Cortex of kidney (tissue), 1 donor: ENCODE results near the gene NLRC3.

Experiments used
- DNase-seq: peaks from one replicate; lab custom pipeline; 2025; lab: John Stamatoyannopoulos, UW

The NLRC3 gene

DNA sequence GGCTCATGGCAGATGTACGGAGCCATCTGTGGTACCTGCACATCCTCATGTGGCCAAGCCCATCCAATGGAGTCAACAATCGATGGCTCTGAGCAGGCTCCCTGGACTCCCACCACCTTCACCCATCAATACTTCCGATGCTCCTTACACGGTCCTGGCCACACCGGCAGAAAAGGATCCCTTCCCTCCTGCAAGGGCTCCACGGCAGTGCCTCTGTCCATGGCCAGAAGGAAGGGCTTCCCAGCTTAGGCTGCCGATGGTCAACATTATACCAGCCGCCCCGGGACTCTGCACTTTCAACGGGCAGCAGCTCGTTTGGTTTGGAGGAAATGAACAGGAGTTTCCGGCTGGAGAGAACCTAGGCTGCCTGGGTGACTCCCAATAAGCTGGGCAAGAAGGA, 21.0 kb upstream of the NLRC3 start:
- no peak for DNase-seq

DNA sequence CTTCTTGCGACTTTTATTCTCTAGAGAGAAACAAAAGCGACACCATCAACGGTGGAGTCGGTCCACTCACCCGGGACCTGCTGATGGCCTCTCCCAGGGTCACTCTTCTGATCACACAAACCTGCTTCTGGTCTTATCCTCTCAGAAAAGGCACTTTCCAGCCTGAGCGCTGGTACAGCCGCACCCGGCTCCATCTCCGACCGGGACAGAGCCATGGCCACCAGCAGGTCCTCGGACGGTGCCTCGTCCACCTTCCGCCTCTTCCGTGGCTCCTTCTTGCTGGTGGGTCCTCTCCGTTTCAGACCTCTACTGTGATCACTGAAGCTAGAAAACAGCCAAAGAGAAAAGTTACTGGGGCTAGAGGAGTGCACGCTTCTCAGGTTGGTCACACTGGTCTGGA, 20.5 kb upstream of the NLRC3 start:
- DNase-seq, result no peak

DNA sequence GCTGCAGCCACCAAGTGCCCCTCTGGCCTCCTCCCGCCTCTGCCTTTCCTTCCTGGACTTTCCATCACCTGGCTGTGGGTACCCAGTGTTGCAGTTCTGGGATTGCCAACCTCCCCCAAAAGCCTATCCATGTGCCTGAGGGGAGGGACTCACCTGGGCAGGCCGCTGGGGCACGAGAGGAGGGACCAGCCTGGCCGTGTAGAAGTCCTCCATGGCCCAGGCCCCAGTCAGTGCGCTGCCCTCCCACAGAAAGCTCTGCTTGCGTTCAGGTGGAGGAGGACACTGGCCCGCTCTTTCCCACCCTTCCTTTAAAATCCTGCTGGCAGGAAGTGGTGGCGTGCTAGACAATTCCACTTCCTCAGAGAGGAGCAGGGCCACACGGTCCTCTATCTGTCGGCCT, 20.0 kb upstream of the NLRC3 start:
- no peak for DNase-seq

DNA sequence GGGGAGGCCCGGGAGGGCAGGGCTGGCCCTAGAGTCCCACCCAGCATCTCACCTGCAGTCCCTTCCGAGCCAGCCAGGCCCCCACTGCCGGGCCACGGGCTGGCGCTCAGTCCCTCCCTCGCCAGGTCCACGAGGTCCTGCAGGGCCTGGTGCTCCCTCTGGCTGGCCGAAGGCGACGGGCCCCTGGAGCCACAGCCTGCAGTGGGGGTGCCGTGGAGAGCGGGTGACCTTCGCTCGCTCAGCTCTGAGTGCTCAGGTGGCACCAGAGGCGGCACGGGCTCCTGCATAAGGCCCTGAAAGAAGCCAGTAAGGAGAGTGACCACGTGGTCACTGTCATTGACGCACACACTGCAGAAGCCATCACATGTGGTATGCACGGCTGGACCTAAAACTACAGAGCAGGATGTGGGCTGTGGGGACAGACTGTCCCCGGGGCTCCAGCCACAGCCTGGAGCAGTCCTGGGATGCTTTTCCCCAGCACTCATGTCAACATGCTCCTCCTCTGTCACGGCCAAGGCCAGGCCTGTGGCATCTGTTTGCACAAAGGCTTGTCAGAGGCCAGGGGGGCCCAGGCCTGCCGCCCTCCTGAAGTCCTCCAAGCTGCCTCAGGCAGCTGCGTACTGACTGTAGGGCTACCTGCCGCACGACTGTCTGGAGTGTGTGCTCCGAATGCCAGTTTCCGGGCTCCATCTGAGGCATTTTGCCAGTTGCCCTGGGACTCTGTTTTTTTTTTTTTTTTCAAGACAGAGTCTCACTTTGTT, 19.1 kb upstream of the NLRC3 start:
- DNase-seq, result no peak

DNA sequence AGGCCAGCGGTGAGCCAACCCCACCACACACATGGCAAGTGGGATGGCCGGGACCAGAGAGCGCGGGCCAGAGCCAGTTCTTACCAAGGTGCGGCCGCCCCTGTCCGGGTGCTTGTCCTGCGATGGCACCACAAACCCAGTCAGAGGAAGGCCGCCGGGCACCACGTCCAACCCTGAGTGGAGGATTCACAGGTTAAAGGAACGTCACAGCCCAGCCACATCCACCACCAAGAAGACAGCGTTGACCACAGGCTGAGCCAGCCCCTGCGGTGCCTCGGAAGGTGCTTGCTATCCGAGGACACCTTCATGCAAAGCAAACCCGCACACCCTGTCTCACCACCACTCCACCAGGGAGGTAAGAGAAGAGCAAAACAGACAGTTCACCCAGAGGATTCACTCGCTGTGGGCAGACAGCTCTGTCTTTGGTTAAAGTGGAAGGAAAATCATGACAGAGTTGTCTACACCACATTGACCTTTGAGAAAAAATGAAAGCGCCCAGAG, 18.4 kb upstream of the NLRC3 start:
- DNase-seq, result no peak

DNA sequence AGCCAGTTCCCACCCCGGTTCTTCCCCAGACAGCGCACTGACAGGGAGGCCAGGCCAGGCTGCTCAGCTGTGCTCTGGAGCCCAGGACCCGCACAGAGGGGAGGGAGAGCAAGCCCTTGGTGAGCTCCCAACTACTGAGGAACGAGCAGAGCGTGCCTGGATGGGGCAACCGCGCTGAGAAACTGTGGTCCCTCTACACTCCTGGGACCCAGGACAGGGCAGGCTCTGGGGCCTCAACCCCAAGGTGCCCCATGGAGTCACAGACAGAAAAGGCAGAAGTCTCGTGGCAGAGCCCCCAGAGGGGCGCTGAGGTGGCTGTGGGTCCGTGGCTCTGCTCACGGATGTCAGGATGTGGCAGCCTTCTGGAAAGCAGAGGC, 17.9 kb upstream of the NLRC3 start:
- no peak for DNase-seq

DNA sequence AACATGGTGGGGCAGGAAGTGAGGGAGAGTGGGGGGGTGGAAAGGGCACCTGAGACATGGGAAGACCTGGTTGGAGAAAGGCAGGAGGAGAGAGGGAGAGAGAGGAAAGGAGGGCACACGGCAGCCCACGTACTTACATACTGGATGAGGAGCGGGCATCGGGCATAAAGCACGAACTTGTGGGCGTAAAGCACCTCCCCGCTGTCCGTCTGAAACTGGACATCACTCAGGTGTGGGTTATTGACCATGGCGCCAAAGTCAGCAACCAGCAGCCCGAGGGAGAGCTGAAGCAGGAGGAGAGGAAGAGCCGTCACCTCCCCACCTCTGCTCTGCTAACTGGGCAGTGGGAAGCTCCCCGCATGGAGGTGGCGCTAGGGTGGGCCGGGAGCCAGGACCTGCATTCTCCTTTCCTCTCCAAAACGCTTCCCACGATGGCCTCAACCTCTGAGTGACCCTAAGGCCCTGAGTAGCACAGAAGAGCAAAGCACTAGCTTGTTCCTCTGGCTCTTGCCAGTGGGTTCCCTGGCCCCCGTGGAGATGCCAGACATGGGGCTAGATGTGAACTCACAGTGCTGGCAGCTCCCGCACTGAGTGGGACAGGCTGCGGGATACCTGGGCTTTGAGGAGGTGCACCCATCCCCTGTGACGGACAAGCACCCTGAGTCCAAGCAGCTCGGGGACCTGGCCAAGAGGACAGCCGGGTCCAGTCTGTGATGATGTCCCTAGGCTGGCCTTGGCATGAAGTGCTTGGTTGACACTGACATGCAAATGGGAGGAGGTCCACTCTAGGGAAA, 17.3 kb upstream of the NLRC3 start:
- no peak for DNase-seq

DNA sequence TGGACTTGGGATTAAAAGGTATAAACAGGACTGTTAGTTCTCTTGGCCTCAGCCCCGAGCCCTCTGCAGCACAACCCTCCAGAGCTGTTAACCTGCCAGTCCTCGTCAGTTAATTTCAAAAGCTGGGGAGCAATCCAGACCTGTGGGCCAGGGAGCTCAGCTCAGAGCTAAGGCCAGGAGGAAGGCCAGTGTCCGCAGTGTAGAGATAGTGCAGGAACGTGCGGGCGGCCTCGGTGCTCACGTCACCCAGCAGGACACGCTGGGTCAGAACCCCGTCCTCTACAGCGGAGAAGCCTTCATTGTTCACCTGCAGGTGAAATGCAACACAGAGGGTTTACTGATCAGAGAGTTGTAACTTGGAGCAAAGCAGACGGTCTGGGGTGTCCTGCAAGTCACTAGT, 15.4 kb upstream of the NLRC3 start:
- no peak for DNase-seq

DNA sequence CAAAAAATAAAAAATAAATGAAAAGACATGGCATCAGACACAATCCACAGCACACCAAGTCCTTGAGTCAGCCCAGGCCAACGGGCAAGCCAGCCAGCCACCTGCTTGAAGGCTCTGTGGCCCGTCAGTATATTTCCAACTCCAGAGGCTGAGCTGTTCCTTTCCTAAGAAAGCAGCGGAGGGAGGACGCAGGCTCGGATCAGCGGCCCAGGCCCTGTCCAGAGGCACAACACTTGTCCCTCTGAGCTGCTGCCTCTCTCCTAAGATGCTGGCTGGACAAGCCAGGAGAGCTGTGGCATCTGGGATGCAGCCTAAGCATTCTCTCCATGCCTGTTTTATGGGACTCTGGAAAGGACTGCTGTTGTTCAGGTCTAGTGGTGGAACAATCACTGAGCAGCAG, 14.8 kb upstream of the NLRC3 start:
- DNase-seq, result no peak

DNA sequence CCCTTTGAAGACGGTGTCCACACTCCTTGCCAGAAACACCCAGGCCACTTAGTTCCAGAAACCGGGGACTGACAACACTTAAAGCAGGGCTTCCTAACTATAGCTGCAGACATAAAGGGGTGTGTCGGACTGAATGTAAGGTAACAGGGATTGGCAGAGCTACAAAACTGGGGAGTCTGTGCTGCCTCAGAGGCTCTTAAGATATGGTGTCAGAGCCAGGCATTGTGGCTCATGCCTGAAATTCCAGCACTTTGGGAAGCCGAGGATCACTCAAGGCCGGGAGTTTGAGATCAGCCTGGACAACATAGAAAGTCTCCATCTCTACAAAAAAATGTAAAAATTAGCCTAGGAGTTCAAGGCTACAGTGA, 14.2 kb upstream of the NLRC3 start:
- no peak for DNase-seq

DNA sequence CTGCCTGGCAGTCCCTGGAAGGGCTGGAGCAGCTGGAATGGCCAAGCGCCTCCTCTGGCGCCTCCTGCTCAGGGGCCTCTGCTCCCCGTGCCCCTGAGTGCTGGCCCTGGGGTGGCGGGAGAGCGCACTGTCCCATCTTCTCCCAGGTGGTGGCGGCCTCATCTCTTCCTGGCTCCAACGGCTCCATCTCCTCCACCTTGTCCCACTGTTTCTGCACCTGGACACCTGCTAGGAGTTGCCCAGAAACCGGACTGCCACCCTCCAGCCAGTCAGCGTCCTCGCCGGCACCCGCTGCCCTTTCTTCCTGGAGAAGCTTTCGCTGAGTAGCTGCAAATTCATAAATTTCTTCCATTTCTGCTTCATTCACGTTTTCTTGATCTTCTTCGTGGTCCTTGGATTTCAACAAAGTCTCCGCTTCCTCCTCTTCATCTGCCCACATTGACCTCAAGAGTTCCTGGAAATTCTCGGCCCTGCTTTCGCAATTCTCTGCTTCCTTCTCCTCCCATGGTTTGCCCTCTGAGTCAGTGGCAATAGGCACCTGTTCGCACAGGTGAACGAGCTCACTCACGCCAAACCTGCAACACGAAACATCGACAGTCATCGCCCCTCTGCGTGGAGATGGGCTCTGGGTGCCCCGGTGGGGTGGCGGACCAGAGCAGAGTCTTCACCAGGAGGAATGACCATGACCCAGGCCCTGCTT, 13.7 kb upstream of the NLRC3 start:
- no peak for DNase-seq

DNA sequence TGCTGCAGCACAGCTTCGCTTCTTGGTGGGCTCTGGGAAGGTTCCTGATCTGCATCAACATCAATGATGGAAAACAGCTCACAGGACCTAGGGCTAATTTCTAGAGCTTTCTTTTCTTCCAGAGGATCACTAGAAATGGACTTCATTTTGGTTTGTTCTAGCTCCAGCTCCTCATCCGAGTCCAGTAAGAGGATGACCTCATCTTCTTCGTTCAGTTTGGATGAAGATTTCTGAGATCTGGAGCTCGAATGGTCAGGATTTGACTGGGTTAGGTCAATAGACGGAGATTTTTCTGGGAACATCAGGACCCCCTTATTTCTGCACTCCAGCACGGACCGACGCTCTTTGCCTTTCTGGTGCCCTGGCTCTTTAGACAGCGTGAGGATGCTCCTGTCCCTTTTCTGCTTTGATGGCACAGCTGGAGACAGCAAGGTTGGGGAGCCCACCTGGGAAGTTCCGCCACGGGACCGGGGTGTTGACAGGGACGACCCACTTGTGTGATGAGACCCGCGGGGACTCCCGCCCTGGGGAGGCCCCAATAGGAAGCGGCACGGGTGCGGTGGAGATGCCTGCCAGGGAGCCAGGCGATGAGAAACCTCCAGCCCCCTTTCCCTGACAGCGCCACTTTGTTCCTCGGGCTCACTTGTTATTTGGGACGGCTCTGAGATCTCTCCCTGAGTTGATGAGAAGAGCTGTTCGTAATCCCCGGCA, 12.9 kb upstream of the NLRC3 start:
- DNase-seq, result no peak

DNA sequence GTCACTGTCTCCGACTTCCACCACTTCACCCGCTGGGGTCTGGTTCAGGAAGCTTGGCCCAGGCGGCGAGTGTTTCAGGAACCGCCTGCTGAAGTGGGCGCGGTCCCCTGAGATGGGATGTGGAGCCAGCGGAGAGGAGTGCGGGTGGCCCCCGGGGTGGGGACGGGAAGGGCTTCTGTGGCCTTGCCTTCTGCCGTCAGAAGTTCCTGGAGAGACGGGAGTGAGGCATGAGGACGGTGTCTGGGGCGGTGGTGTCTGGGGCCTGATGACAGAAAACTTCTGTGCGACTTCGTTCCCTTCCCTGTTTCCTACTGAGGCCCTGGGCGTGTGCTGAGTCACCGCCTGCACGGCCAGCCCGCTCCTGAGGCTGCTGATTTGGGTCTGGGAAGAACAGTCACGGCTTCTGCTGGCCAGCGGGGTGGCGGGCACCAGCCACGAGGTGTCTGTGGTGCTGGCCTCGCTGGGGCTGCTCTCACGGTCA, 12.3 kb upstream of the NLRC3 start:
- no peak for DNase-seq

DNA sequence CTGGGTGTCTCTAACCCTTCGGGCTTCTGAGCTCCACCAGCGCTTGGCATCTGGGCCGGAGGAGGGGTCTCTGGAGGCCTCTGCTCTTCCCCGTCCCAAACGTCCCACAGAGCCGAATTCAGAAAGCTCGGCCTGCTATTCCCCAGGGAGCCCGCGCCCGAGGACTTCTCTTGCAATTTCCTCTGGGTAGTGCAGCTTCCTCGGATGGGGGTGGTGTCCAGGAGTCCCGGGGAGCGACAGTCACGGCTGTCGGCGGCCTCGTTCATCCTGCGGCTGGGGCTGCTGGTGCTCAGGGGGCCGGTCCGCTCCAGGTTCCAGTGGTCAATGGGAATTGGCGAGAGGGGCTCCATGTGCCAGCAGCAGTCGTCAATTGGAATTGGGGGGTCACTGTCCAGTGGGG, 11.8 kb upstream of the NLRC3 start:
- no peak for DNase-seq

DNA sequence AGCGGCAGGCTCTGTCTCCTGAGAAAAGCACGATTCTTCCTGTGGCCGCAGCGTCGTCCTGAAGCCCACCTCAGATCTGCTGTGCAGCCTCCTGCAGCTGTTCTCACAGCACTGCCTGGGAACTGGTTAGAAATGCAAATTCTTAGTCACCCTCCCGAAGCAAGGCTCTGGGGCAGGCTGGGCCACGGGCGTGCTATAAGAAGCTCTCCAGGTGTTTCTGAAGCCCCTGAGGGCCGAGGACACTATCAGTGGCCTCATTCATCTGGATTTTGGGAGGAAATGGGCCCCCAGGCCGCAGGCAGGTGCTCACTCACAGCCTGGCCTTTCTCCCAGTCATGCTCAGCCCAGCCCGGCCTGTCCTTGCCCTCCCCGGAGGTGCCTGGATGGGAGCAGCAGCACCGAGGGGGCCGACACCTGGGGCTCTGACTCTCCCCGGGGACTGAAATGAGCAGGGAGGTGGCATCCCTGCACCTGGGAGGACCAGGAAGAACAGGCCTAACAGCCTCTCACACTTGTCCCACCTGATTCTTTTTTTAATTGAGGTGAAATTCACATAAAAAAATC, 10.4 kb upstream of the NLRC3 start:
- DNase-seq, result no peak

DNA sequence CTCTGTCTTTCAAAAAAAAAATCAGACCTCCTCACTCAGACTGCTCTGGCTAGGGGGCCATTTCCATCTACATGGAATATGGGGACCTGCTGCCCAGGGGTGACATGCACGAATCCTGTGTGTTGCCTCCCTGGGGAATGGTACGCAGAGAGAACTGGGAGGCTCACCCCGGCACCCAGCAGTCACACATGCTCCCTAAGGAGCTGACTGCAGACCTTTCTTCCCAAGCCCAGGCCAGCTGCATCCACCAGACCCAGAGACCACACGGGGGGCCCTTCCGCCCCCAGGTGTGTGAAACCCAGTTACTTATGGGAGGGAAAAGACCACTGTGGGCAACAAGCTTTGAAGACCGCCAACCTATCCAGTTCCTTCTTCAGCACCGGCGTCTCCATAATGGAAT, 7.2 kb upstream of the NLRC3 start:
- DNase-seq, result no peak

DNA sequence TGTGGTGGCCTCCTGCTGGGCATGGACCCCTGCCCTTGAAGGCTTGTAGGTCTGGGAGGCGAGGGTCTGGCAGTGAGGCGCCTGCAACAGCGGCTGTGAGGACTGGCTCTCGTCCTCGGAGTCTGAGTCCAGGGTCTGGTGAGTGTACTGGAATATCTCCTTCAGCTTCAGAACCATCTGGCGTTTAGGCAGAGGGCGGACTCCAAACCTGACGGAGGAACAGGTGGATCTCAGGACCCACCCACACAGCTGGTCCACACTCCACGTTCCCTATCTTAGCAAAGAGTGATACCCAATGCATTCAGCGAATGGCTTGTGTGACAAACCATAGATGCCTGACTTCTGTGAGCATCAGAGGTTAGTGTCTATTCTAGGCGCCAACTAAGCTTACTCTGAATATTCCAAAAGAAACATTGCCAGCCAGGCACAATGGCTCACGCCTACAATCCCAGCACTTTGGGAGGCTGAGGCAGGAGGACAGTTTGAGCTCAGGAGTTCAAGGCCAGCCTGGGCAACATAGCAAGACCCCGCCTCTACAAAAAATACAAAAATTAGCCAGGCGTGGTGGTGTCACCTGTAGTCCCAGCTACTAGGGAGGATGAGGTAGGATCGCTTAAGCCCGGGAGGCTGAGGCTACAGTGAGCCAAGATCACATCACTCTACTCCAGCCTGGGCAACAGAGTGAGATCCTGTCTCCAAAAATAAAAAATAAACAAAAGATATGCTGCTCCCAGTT, 6.3 kb upstream of the NLRC3 start:
- DNase-seq, result no peak

DNA sequence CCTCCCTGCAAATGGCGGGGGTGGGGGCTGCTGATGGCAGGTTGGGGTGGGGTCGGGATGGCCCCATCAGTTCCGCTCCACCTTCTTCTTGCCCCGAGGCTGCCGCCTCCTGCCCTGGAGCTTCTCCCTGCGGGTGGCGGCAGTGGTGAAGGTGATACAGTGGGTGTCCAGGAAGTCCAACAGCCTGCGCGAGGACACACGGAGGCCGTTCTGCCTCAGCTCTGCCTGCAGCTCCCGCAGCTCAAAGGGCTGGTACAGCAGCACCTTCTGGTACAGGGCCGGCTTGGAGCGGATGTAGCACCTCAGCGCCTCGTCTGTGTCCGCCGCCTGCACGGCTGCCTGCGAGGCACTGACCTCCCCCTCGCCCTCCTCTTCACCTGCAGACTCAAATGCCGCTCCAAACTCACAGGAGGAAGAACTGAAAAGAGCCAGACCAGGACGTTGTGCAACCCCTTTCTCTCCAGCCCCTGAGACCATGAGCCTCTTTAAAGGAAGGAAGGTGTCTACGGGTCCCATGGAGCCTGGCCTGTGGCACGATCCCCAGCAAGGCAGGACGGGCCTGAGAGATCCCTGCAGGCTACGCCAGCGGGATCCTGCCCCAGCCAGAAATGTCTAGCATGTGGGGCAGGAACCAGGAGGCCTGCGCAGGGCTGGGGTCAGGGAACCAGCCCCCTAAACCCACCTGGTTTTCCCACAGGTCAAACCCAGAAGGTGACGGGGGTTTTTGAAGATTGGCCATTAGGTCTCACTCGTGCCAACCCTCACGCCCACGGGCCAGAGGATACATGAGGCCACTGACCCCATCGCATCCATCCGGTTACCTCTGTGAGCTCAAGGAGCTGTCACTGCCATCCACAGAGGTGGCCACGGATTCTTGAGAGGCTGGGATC, 5.3 kb upstream of the NLRC3 start:
- no peak for DNase-seq

DNA sequence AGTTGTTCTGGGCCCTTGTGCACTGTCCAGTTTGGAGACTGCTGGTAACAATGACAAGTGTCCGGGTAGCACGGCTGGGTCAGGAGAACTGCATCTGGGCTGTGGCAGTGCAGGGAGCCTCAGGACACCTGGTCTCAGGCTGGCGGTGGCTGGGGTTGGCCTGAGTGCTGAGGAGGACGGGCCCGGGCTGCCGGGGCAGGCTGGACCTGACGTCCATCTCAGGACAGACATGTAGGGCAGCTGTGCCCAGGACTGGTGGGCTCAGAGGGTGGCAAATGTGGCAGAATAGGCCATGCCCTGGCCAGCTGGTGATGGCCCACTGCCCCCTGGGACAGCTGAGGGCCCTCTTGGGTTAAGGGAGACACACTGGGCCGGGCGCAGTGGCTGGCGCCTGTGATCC, 4.2 kb upstream of the NLRC3 start:
- DNase-seq, result no peak

DNA sequence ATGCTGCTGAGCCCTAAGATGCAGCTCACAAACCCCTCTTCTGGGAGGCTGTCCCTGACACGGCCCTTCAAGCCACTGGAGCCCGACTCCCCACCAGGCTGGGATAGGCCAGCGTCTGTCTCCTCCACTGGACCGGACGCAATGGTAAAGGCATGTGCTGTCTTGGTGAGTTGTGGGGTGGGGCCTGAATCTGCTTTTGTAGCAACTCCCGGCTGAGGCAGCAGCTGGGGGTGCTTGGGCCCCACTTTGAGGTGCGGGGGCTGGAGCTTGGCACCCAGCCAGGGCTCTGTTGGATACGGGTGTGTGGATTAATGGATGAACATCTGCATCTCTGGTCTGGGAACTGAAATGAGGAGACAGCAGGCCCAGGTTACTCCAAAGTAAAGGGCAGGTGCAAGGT, 3.5 kb upstream of the NLRC3 start:
- DNase-seq, result no peak
